Activated CD8-positive, alpha-beta memory T cell treated with anti-CD3 and anti-CD28 coated beads for 1 hour (primary cell): ENCODE measurements around the gene SPTLC2.

Experiments used
- DNase-seq, 2 donors: peaks; one replicate each; pipeline ENCODE4 v3.0.0-alpha.2; 2020; ENCODE audit warnings: low read depth in 1 of 2; ENCODE audit errors: extremely low read depth in 1 of 2

The SPTLC2 gene

DNA sequence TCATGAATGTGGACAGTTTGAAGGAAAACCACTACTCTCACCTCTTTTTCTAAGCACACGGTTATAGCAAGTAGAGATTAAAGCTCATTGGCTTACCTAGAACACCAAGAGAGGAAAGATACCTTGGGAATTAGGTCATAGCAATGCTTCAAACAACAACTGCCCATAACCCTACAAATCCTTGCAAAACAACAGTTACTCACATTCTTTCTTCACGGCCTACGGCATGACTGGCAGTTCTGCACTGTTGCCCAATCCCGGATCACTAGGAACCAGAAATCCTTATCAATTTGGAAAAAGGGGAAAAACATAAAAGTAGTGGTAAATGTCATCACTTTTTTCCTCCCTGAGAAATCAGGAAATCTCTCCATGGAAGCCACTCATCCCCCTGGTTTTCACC is 108.2 kb downstream of the SPTLC2 start:
- no peak for DNase-seq

DNA sequence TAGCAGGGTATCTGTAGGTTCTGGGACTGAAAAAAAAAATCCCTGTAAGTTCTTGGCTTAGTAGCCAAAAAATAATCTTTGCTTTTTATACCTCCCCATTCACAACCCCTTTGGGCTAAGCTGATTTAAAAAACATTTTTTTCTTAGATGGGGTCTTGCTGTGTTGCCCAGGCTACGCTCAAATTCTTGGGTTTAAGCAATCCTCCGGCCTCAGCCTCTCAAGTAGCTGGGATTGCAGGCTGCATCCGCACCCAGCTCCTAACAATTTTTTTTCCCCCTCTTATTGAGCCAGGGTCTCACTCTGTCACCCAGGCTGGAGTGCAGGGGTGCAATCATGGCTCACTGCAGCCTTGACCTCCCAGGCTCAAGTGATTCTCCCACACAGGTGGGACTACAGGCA is 108.7 kb downstream of the SPTLC2 start:
- no peak for DNase-seq

DNA sequence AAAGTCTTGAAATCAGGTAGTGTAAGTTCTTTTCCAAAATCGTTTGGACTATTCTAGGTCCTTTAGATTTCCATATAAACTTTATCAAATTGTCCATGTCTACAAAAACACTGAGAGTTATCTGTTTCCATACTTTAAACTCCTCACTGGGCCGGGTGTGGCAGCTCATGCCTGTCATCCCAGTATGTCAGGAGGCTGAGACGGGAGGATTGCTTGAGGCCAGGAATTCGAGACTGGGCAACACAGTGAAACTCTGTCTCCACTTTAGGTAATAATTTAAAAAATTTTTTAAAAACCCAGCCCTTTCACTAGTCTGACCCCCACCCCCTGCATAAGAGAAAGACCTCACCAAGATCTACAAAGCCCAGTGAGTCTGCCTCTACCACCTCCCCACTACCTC is 111.4 kb downstream of the SPTLC2 start:
- DNase-seq: no peak

DNA sequence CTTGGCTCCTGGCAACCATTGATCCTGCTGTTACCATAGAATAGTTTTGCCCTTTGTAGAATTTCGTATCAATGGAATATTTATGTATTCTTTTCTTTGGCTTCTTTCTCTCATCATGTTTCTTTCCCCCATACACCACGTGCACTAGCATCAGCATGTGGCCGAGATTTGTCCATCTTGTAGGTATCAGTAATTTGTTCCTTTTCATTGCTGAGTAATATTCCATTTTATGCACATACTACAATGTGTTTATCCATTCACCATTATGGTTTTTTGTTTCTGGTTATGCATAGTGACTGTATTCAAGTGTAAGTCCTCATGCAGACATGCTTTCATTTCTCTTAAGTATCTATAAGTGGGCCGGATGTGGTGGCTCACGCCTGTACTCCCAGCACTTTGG is 113.3 kb downstream of the SPTLC2 start:
- DNase-seq: no peak

DNA sequence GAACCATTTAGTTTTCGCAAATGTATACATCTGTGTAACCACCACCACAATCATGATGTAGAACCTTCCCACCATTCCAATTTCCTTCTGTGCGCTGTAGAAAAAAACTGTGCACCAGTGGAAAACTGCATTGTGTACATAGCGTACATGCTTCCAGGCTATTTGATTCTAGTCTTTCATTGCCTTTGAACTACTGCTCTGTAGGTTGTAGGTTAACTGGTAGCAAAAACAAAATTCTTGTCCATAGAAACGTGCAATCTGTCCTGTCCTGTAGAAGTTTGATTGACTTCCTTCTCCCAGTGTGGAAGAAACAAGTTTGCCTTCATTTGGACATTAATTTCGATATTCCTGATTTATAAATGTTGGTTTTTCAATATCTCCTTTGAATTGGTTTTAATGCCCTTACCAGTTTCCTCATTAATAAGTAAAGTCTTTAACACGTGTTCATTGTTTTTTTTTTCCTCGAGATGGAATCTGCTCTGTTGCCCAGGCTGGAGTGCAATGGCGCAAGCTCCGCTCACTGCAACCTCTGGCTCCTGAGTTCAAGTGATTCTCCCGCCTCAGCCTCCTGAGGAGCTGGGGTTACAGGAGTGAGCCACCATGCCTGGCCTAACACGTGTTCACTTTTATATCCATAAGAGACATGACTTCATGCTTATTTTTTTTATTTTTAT is 114.2 kb downstream of the SPTLC2 start:
- DNase-seq: no peak

DNA sequence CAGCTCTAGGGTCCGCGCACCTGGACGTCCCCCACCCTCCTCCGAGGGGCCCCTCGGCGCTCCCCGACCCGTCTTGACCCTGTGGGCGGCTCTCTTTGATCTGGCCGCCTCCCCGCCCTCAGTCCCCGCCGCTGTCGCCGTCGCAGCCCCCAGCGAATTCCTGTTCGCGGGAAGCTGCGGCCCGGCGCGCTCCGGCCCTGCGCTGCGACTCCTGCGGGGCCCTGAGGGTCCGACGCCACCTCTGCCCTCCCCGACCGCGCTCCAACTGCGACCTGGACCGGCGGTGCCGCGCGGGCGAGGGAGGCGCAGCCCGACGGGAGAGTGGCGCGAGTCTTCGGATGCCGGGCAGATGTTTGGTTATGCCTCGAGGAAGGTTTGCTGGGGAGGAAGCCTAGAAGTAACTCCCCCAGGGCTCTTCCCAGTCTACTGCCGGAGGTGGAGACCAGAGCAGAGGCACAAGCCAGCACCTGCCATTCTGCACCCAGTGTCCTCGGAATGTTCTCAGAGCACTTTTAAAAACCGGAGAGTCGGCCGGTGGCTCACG is 117.4 kb downstream of the SPTLC2 start:
- no peak for DNase-seq

DNA sequence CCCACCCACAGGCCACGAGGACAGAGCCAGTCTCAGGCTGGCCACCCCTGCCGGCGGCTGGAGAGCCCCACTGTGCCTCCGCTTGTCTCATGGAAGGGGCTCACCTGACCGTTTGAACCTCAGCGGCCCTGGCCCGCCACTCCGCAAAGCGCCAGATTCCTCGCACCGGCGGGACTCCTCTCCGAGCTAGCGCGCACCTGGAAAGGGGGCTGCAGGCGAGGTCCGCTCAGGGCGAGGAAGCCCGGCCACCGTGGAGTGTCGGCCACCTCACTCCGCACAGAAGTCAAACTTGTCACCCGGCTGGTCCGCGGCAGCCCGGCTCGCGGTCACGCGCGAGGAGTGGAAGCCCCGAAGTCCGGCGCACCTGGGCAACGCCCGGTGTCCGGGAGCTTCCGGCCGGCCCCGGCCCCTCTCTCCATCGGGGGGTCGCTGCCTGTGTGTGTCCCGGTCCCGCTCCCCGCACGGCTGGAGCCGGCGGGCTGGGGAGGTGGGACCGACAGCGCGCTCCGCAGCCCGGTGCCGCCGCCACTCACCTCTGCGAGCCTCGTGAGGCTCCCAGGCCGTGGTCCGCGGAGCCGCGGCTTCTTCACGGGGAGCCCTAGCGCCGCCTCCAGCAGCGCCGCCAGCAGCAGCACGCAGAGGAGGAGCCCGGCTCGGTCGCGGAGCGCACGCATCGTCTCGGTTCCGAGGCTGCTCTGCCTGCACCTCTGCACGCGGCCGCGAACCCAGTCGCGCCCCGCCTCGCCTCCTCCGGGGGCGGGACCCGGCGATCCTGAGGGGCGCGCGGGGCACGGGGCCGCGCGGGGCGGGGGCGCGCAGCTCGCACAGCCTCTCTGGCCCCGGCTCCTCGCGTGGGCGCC is 118.1 kb downstream of the SPTLC2 start, which contains the start of gene ISM2:
TSS of gene ISM2 (minus strand) at position 697 of the 860 bp plus-strand sequence. CDS start at position 674, 23 bp downstream.
- peak in 1 of 2 donors; percentile 16 for DNase-seq

DNA sequence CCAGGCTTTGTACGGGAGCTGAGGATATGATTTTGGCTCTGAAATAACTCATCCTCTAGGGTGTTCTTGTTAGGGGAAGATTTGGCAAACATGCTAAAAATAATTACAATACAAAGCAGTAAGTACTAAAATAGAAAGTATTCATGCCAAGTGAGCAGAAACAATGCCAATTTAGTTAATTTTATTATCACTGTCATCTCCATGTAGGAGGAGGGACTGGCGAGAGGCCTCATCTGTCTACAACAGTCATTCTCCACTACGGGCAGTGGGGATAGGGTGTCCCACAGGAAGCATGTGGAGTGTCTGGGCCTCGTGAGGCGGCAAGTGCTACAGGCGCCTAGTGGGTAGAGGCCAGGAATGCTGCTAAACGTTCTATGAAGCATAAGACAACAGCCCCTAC is 121.1 kb downstream of the SPTLC2 start:
- DNase-seq: no peak

DNA sequence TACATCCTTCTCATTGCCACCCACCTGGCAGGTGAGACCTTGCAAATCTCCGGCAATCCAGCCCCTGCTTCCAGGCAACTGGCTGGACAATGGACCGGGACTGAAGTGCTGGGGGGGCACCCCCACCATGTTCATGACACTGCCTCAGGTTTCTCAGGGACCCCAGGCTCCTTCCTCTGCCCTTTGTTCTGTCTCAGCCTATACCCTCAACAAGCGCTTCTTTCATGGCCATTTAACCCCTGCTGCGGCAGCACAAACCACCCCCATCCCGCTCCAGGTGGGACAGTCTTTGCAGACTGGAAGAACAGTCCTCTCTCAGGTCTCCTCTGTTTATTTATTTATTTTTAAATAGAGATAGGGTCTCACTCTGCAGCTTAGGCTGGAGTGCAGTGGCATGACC is 125.4 kb downstream of the SPTLC2 start:
- no peak for DNase-seq

DNA sequence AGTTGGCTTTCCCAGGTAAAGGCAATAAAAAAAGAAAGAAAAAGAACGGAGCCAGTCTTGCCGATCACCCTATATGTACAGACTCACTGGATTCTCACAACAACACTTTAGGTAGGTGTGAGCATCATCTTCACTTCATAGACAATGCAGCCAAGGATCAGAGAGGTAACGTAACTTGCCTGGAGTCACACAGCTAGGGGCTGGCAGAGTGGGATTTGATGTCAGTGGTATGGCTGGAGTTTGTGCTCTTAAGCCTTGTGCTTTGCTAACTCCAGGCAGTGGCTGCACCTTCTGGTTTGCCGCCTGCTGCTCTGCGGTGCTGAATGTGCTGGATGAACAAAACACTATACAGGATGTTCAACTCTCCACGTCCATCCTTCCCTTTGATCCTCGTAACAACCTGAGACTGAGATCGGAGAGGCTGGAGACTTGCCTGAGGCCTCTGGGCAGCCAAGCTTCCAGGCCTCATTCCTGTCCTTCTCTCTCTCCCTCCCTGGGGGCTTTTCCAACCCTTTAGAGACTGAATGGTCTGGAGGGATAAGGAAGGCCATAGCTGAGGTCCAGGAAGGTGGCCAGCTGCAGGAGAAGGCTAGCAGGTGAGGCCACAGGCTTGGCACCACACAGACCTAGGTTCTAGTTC is 126.0 kb downstream of the SPTLC2 start:
- no peak for DNase-seq

DNA sequence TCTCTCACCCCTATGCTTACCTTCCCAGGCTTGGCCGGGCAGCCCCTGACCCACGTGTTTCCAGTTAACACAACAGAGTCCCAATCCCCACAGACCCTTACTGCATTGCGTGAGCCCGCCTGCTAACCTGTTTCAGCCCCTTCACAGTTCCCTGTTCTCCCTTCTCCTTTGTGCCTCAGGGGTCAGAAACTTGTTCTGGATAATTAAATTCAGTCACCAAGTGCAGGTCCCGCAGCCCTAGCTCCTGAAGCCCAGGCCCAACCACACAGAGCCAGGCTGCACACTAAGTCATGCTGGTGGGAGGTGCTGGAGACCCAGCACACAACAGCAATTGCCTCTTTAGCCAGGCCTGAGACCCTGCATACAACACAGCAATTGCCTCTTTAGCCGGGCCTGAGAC is 127.4 kb downstream of the SPTLC2 start:
- DNase-seq: no peak

DNA sequence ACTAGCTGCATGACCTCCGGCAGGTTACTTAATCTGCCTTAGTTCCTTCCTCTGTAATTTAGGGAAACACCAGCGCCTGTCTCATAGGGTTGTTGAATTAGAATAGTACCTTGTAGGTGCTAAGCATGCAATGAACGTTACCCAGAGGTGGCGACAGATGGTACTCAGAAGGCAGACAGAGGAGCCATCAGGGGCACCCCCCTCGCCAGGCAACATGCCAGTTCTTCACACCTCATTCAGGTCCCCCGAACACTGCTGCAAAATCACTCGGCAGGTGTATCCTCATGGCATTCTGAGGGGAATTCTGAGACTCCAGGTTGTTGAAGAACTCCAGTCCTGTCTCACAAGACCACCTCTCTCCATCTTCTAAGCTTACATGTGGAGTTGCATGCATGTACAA is 127.9 kb downstream of the SPTLC2 start:
- DNase-seq: no peak

DNA sequence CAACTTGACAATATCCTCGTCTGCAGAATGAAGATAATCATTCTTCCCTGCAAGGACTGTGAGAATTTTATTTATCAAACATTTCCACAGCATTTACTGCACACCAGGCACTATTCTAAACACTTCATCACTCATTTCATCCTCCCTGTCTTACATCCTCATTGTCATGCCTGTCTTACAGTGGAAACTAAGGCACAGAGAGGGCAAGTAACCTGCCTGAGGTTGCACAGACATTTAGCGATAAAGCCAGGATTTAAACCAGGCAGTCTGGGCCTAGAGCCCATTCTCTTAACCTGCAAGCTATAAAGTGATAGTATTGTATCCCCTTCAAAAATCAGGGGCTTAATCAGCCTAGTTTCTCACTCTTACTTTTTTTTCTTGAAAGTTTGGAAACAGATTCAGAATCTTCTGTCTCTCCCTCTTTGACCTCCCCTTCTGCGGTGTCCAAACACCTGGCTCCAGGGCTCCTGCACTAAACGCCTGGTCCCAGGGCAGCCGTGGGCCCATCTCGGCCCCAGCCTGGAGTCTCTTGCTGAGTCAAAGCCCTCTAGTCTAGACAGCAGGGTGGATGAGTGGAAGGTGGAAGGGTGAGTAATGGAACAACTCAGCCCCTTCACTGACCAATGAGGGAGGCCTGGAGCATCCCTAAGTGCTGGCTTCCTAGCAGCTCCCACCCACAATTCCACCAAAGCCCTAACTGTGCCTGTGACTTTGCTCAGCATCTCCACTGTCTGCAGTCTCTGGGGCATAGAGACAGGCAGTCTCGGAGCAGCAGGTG is 130.3 kb downstream of the SPTLC2 start:
- DNase-seq: no peak

DNA sequence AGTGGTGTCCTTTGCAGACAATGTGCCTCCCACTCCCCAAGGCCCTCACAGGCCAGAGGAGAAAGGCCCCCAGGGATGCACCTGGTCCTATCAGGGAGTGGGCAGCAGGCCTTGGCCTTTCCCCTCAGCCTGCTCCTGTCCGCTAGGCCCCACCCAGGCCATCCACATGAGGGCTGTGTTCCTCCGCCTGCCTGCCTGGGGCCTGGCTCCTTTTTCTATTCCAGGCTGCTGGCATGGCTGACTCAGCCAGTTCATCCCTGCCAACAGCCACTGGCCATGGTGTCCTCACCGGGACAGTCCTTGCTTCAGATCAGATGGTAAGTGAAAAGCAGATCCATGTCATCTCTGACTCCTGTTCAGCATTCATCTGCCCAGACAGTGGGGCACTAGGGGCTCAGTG is 131.2 kb downstream of the SPTLC2 start:
- no peak for DNase-seq

DNA sequence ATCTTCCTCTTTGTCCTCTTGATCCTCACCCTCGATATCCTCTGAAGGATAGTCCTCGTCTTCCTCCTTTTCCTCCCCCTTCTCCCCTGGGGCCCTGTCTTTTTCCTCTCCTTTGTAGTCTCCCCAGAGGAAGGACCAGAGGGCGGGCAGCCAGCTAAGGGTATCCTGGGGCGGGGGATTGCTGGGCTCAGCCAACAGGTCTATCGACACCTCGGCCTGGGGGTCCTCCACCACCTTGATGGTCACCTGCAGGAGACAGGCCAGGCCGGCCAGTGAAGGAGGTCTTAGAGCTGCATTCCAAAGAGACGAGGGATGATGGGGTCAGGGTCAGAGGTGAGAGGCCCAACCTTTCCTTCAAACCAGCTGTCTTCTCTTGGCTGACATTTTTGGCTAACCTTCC is 134.0 kb downstream of the SPTLC2 start:
- no peak for DNase-seq

DNA sequence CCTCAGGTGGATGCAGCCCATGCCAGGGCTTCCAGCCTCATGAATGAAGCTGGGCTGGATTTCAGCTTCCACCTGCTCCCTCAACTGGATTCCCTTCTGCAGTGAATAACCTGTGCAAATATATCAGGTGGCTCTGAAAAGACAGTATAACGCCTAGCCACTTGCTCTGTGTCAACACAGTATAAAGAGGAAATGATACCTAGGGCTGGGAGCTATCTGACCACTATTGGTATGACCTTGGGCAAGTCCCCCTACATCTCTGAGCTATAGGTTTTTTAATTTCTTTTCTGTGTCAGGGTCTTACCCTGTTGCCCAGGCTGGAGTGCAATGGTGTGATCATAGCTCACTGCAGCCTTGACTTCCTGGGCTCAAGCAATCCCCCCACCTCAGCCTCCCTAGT is 137.6 kb downstream of the SPTLC2 start:
- DNase-seq: no peak

DNA sequence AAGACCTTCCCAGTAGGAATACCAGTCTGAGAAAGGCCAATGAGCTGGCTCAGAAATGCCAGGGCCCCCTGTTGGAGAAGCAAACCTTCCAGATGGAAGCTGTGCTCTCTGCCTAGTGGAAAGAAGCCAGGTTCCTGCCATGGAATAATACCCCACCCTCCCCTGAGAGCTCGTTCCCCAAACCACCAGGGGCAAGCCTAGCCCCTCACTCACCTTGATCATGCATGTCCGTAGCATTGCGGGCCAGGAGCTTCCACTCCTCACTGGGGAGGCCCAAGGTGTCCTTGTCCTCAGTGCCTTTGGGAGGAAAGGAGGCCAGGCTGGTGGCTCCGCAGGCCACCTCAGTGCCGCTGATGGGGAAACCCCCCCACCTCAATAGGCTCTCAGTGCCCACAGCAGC is 138.4 kb downstream of the SPTLC2 start:
- no peak for DNase-seq

DNA sequence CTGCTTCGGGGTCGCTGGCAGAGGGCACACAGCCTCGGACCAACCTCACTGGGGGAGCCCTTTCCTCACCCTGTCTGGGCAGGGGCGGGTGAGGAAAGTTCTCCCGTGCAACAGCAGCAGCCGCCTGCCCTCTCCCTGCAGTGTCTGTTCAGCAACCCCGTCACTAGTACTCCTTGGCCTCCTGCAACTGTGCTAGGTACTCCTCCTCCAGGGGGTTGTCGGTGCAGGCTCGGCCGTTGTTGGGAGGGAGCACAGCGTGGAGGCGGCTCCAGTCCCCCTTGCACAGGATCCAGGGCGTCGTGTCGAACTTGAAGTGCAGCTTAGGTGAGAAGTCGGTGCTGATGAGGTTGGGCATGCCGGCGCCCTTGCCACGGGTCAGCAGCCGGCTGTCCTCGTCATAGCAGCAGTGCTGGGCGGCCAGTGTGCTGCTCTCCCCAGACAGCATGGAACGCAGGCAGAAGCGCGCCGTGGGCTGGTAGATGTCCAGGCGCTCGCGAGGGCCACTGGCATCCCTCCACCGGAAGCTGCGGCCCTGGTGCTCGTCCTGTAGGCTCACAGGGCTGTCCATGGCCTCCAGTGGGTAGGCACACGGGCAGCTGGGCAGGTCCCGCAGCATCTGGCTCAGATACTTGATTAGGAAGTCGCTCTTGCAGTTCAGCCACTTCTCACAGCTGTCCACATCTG is 140.9 kb downstream of the SPTLC2 start:
- no peak for DNase-seq

DNA sequence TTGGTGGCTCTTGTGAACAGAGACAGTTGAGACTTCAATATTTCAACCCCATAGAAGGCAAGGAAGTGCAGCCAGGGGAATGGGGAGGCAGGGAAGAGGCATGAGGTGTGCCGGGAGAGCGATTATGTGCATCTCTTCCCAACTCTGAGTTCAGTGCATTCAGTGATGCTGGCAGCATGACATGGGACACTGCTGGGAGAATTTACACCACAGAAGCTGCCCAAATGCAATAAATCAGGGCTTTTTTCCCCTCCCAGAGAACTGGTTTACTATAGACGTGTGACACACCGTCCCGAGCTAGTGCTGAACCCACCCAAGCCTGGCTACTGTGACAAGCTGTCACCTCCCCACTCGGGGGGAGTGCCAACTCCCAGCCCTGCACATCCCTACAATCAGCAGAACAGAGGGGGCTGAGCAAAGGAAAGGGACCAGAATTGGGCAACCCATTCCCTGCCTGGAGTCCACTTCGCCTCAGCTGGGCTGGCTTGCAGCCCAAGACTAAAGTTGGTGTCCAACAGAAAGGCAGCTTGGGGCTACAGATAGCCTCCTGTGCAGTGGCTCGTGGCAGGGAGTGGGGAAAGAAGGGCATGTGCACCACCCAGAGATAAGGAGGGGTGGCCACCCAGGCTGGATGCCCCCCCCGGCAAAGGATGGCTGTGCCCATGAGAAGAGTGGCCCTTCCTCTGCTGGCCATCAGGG is 141.8 kb downstream of the SPTLC2 start:
- no peak for DNase-seq

DNA sequence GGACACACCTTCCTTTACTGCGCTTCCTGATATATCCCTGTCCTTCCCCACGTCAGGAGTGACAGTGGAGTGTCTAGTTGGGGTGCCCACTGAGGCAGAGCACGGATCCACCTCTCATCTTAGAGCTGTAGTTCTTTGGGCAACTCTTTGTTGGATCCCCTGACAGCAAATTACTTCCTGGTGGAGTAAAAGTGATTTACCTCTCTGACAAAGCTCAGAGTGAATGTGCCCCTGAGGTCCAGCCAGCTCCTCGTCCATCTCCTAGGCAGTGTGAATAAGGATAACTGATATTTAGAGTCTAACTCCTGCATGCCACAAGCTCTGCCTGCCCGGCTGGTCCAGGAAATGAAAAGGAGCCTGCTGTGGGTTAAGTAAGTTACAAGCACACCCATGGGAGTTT is 142.5 kb downstream of the SPTLC2 start:
- DNase-seq: no peak
